ENCODE results near the gene PRKCB.

- TF ChIP-seq CTCF (IDR thresholded peaks at IDR 0.05) (no peak), POLR2AphosphoS5 (IDR thresholded peaks at IDR 0.05) (no peak), POLR2A (IDR thresholded peaks at IDR 0.05) (no peak)
Observed at GRCh38 chr16:24206926-24207325, 371.1 kb downstream of the PRKCB start.
